OCI-LY1 (cell line): Measurements from ENCODE around the gene EME2.

Experiments
- CTCF ChIP-seq: fragments of 200-600 bp; sonication (generic), shearing (Covaris generic); IDR thresholded peaks from 2 replicates; pipeline ENCODE4 v1.5.1; 2017; ENCODE audit warnings: mild to moderate bottlenecking, antibody characterized with exemption, low read length, moderate library complexity, mixed read lengths
- EZH2 ChIP-seq: fragments of 200-600 bp; sonication (generic), shearing (Covaris generic); IDR thresholded peaks from 2 replicates; pipeline ENCODE4 v1.8.0; 2017; ENCODE audit warnings: borderline replicate concordance, mixed run types, mild to moderate bottlenecking, antibody characterized with exemption, low read length, moderate library complexity, mixed read lengths

DNA sequence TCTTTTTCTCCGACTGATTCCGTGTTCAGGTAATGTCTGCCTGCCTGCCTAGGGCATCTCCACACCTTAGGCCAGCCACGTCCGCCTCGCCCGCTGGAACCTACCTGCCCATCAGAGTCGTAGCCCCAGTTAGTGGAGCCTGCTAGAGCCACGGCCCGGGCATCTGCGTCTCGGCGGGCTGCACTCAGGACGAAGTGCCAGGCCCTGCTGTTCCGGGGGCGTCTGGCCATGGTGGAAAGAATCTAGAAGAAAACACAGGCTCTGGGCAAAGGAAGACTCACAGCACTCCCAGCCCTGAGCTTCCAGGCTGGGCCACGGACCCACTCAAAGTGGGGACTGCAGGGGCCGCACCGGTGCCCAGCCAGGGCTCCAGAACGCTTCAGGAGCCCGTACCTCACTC, 8.6 kb downstream of the EME2 start:
- no peak for TF ChIP-seq CTCF
- TF ChIP-seq EZH2: no peak
